GM18508 (cell line): ENCODE data around the gene UCHL5.

Source experiments
- ATAC-seq: cut with Tn5 transposase; IDR thresholded peaks from one replicate; pipeline ENCODE4 v1.9.1; 2021; ENCODE audit warnings: moderate number of reproducible peaks; ENCODE audit not compliant: insufficient read depth, unreplicated experiment

The UCHL5 gene

GRCh38 chr1:193059282-193060114, at the start of gene UCHL5, which contains the start of gene RO60:
Gene UCHL5, minus strand, starts transcription at chr1:193059360. Its CDS starts 100 bp downstream, at chr1:193059260.
Gene RO60, plus strand, starts transcription at chr1:193059612. Its CDS starts 9,443 bp downstream, at chr1:193069055.
- ATAC-seq: peak; percentile 94

GRCh38 chr1:193108471-193108870, 49.3 kb upstream of the UCHL5 start:
- ATAC-seq: no peak

GRCh38 chr1:193105821-193106177, 46.6 kb upstream of the UCHL5 start:
- no peak for ATAC-seq

GRCh38 chr1:193104907-193105820, 46.0 kb upstream of the UCHL5 start, which contains the start of gene GLRX2:
Gene GLRX2, minus strand, starts transcription at chr1:193105414. Its CDS starts 32 bp downstream, at chr1:193105382.
- peak; percentile 54 for ATAC-seq

GRCh38 chr1:193104502-193104906, 45.3 kb upstream of the UCHL5 start:
- ATAC-seq: peak; percentile 22

GRCh38 chr1:193103759-193104501, 44.8 kb upstream of the UCHL5 start:
- no peak for ATAC-seq

GRCh38 chr1:193102662-193103061, 43.5 kb upstream of the UCHL5 start:
- no peak for ATAC-seq

GRCh38 chr1:193094112-193094511, 35.0 kb upstream of the UCHL5 start:
- no peak for ATAC-seq

GRCh38 chr1:193090865-193091264, 31.7 kb upstream of the UCHL5 start:
- ATAC-seq: no peak

GRCh38 chr1:193087893-193088292, 28.7 kb upstream of the UCHL5 start:
- ATAC-seq: no peak

- ATAC-seq: no peak
These were observed 27.2 kb upstream of the UCHL5 start for GRCh38 chr1:193086342-193086741.

GRCh38 chr1:193085263-193085662, 26.1 kb upstream of the UCHL5 start:
- ATAC-seq: no peak

GRCh38 chr1:193083365-193084088, 24.4 kb upstream of the UCHL5 start:
- peak; percentile 78 for ATAC-seq

GRCh38 chr1:193079187-193079586, 20.0 kb upstream of the UCHL5 start:
- ATAC-seq: no peak

- no peak for ATAC-seq
These were observed 18.8 kb upstream of the UCHL5 start for GRCh38 chr1:193077991-193078390.

- no peak for ATAC-seq
These were observed 11.8 kb upstream of the UCHL5 start for GRCh38 chr1:193070942-193071341.

- ATAC-seq: no peak
These were observed 11.2 kb upstream of the UCHL5 start for GRCh38 chr1:193070386-193070753.

- no peak for ATAC-seq
These were observed 10.7 kb upstream of the UCHL5 start for GRCh38 chr1:193069748-193070385.

GRCh38 chr1:193068013-193068412, 8.9 kb upstream of the UCHL5 start:
- ATAC-seq: no peak
